Measurements from ENCODE around the gene CCDC83. TPM values are rescaled to one million over a fixed set of nuclear protein-coding genes. Genes with fewer than 3 reads are reported as not detected.

The CCDC83 gene
- total RNA-seq, 1 donor from 2014 or later, result not detected

GRCh38 chr11:85810521-85810870 lies 44.7 kb upstream of the CCDC83 start:
- Histone ChIP-seq H3K27me3 (ENCODE audit: low read depth) (no peaks in the 10 kb centered on the region), H3K9me3 (replicated peaks) (no peaks in the 10 kb centered on the region), H3K27ac (replicated peaks) (peak overlapping the region; percentile 28), H3K4me1 (peaks cover 17% of the 10 kb centered on the region), H3K36me3 (no peaks in the 10 kb centered on the region), H3K4me3 (peak overlapping the region; percentile 80)
- DNase-seq, result no peak
- intact Hi-C loops (cut with micrococcal nuclease), result loop anchor here (10.0 kb wide), 1 partner anchor 116 kb away; no protein-coding TSS in a partner anchor
- TF ChIP-seq CTCF (IDR thresholded peaks at IDR 0.05; ENCODE audit: borderline replicate concordance), result no peak

GRCh38 chr11:85810871-85811611 lies 44.1 kb upstream of the CCDC83 start, which contains the start of gene SYTL2:
TSS of gene SYTL2 (minus strand) at chr11:85811141. CDS start at chr11:85757725, 53,416 bp downstream.
- Histone ChIP-seq H3K27ac (replicated peaks) (peak within 1 kb of the TSS; percentile 28), H3K9me3 (replicated peaks) (no peaks in the 10 kb centered on the region), H3K27me3 (ENCODE audit: low read depth) (no peaks in the 10 kb centered on the region), H3K4me1 (peaks cover 17% of the 10 kb centered on the region), H3K4me3 (peak within 1 kb of the TSS; percentile 80), H3K36me3 (no peaks in the 10 kb centered on the region)
- peak; percentile 70 for DNase-seq
- intact Hi-C loops (cut with micrococcal nuclease), result loop anchor here (10.0 kb wide), 1 partner anchor 116 kb away; no protein-coding TSS in a partner anchor
- TF ChIP-seq CTCF (IDR thresholded peaks at IDR 0.05; ENCODE audit: borderline replicate concordance), result peak; percentile 30

- Histone ChIP-seq H3K36me3 (no peaks in the 10 kb centered on the region), H3K4me3 (peak overlapping the region; percentile 80), H3K9me3 (replicated peaks) (no peaks in the 10 kb centered on the region), H3K27ac (replicated peaks) (no peak overlapping the region), H3K4me1 (peaks cover 17% of the 10 kb centered on the region), H3K27me3 (ENCODE audit: low read depth) (no peaks in the 10 kb centered on the region)
- intact Hi-C loops (cut with micrococcal nuclease), result loop anchor here (10.0 kb wide), 1 partner anchor 117 kb away; no protein-coding TSS in a partner anchor
- TF ChIP-seq CTCF (IDR thresholded peaks at IDR 0.05; ENCODE audit: borderline replicate concordance), result no peak
- no peak for DNase-seq
Measured at GRCh38 chr11:85811624-85812023, 43.6 kb upstream of the CCDC83 start.

- Histone ChIP-seq H3K36me3 (no peaks in the 10 kb centered on the region), H3K4me3 (no peak overlapping the region), H3K27me3 (ENCODE audit: low read depth) (no peaks in the 10 kb centered on the region), H3K27ac (replicated peaks) (no peak overlapping the region), H3K4me1 (peaks cover 17% of the 10 kb centered on the region), H3K9me3 (replicated peaks) (no peaks in the 10 kb centered on the region)
- DNase-seq, result no peak
- no peak for TF ChIP-seq CTCF (IDR thresholded peaks at IDR 0.05; ENCODE audit: borderline replicate concordance)
- intact Hi-C loops (cut with micrococcal nuclease), result loop anchor here (10.0 kb wide), 1 partner anchor 119 kb away; no protein-coding TSS in a partner anchor
Measured at GRCh38 chr11:85813721-85814120, 41.5 kb upstream of the CCDC83 start.

GRCh38 chr11:85815186-85815931 lies 39.8 kb upstream of the CCDC83 start:
- no peaks in the 10 kb centered on the region for H3K9me3 ChIP-seq (replicated peaks)
- no peaks in the 10 kb centered on the region for H3K27me3 ChIP-seq (ENCODE audit: low read depth)
- intact Hi-C loops (cut with micrococcal nuclease), result loop anchor here (10.0 kb wide), 1 partner anchor 121 kb away; no protein-coding TSS in a partner anchor
- peaks cover 11% of the 10 kb centered on the region for H3K4me1 ChIP-seq
- H3K4me3 ChIP-seq, result no peak overlapping the region
- H3K27ac ChIP-seq (replicated peaks), result no peak overlapping the region
- H3K36me3 ChIP-seq, result no peaks in the 10 kb centered on the region
- TF ChIP-seq CTCF (IDR thresholded peaks at IDR 0.05; ENCODE audit: borderline replicate concordance), result no peak
- DNase-seq, result no peak
